Measurements from ENCODE around the gene LPCAT3.

LPCAT3 gene

GRCh38 chr12:6937481-6938352 is 80.6 kb downstream of the LPCAT3 start:
- CTCF ChIA-PET, result interaction anchor here (0.6 to 2.2 kb wide), 7 partner anchors 9 to 342 kb away, joined by 3 to 15 read pairs (median 5); partner anchors contain the start of gene SPSB2
- TF ChIP-seq ELF4 (IDR thresholded peaks at IDR 0.05), result no peak
- TF ChIP-seq FOXM1 (IDR thresholded peaks at IDR 0.05; ENCODE audit: borderline replicate concordance), result no peak
- no peak for TF ChIP-seq SP1 (IDR thresholded peaks at IDR 0.05)
- no peak for TF ChIP-seq BHLHE40 (IDR thresholded peaks at IDR 0.05; ENCODE audit: borderline replicate concordance)
- TF ChIP-seq, protein P1, sequence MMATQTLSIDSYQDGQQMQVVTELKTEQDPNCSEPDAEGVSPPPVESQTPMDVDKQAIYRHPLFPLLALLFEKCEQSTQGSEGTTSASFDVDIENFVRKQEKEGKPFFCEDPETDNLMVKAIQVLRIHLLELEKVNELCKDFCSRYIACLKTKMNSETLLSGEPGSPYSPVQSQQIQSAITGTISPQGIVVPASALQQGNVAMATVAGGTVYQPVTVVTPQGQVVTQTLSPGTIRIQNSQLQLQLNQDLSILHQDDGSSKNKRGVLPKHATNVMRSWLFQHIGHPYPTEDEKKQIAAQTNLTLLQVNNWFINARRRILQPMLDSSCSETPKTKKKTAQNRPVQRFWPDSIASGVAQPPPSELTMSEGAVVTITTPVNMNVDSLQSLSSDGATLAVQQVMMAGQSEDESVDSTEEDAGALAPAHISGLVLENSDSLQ (IDR thresholded peaks at IDR 0.05), result no peak
- TF ChIP-seq ARNT (IDR thresholded peaks at IDR 0.05), result no peak
- TF ChIP-seq FOXA1 (IDR thresholded peaks at IDR 0.05), result no peak
- TF ChIP-seq TARDBP (IDR thresholded peaks at IDR 0.05), result no peak
- TF ChIP-seq ZNF384 (IDR thresholded peaks at IDR 0.05), result no peak
- peak; percentile 53; the same call in 1 of the 2 replicates for TF ChIP-seq CTBP1 (IDR thresholded peaks at IDR 0.05; ENCODE audit: borderline replicate concordance)
- TF ChIP-seq LEF1 (IDR thresholded peaks at IDR 0.05; ENCODE audit: borderline replicate concordance), result 0 out of 2 replicates have a peak, but pooled peaks have one; percentile 35
- no peak for TF ChIP-seq SUZ12 (IDR thresholded peaks at IDR 0.05)
- TF ChIP-seq L3MBTL2 (conservative IDR thresholded peaks at IDR 0.05), result peak; percentile 95
- TF ChIP-seq HDGF (IDR thresholded peaks at IDR 0.05; ENCODE audit: borderline replicate concordance), result no peak
- TF ChIP-seq FOXK2 (IDR thresholded peaks at IDR 0.05), result no peak
- TF ChIP-seq NFRKB (IDR thresholded peaks at IDR 0.05), result no peak
- DNase-seq (ENCODE audit: extremely low spot score), result peak; percentile 84
- POLR2A ChIA-PET, result interaction anchor here (0.9 to 8.1 kb wide), 17 partner anchors 9 to 110 kb away, joined by 3 to 95 read pairs (median 5); partner anchors contain the start of genes ATN1, CDCA3, LPCAT3 and SPSB2

DNA sequence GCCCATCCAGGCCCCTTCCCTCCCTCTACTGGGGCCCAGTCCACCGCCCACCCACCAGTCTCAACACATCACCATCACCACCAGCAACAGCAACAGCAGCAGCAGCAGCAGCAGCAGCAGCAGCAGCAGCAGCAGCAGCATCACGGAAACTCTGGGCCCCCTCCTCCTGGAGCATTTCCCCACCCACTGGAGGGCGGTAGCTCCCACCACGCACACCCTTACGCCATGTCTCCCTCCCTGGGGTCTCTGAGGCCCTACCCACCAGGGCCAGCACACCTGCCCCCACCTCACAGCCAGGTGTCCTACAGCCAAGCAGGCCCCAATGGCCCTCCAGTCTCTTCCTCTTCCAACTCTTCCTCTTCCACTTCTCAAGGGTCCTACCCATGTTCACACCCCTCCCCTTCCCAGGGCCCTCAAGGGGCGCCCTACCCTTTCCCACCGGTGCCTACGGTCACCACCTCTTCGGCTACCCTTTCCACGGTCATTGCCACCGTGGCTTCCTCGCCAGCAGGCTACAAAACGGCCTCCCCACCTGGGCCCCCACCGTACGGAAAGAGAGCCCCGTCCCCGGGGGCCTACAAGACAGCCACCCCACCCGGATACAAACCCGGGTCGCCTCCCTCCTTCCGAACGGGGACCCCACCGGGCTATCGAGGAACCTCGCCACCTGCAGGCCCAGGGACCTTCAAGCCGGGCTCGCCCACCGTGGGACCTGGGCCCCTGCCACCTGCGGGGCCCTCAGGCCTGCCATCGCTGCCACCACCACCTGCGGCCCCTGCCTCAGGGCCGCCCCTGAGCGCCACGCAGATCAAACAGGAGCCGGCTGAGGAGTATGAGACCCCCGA is 81.4 kb downstream of the LPCAT3 start:
- ChIA-PET POLR2A (interaction anchor here (0.9 to 8.1 kb wide), 12 partner anchors 8 to 68 kb away, joined by 3 to 95 read pairs (median 7); partner anchors contain the start of genes ATN1 and SPSB2), CTCF (interaction anchor here (0.9 to 2.2 kb wide), 6 partner anchors 10 to 64 kb away, joined by 3 to 7 read pairs (median 4); partner anchors contain the start of gene SPSB2)
- no peak for TF ChIP-seq ELF4 (IDR thresholded peaks at IDR 0.05)
- no peak for TF ChIP-seq SUZ12 (IDR thresholded peaks at IDR 0.05)
- no peak for TF ChIP-seq BHLHE40 (IDR thresholded peaks at IDR 0.05; ENCODE audit: borderline replicate concordance)
- no peak for TF ChIP-seq TARDBP (IDR thresholded peaks at IDR 0.05)
- TF ChIP-seq CTBP1 (IDR thresholded peaks at IDR 0.05; ENCODE audit: borderline replicate concordance), result no peak
- TF ChIP-seq HDGF (IDR thresholded peaks at IDR 0.05; ENCODE audit: borderline replicate concordance), result no peak
- TF ChIP-seq L3MBTL2 (conservative IDR thresholded peaks at IDR 0.05), result no peak
- TF ChIP-seq LEF1 (IDR thresholded peaks at IDR 0.05; ENCODE audit: borderline replicate concordance), result no peak
- TF ChIP-seq FOXM1 (IDR thresholded peaks at IDR 0.05; ENCODE audit: borderline replicate concordance), result no peak
- TF ChIP-seq FOXK2 (IDR thresholded peaks at IDR 0.05), result no peak
- no peak for TF ChIP-seq ZNF384 (IDR thresholded peaks at IDR 0.05)
- no peak for TF ChIP-seq ARNT (IDR thresholded peaks at IDR 0.05)
- TF ChIP-seq FOXA1 (IDR thresholded peaks at IDR 0.05), result no peak
- DNase-seq (ENCODE audit: extremely low spot score), result no peak

- POLR2A ChIA-PET, result interaction anchor here (0.9 to 8.1 kb wide), 6 partner anchors 7 to 67 kb away, joined by 4 to 95 read pairs (median 12); partner anchors contain the start of genes ATN1, C12orf57 and RNU7-1
- no peak for TF ChIP-seq ARNT (IDR thresholded peaks at IDR 0.05)
- TF ChIP-seq, protein P1 (IDR thresholded peaks at IDR 0.05), result no peak
- TF ChIP-seq ZNF384 (IDR thresholded peaks at IDR 0.05), result no peak
- CTCF ChIA-PET, result interaction anchor here (0.9 to 2.2 kb wide), 5 partner anchors 9 to 63 kb away, joined by 4 to 7 read pairs (median 4); partner anchors contain the start of gene SPSB2
- no peak for DNase-seq (ENCODE audit: extremely low spot score)
Measured at GRCh38 chr12:6936194-6936635, 82.1 kb downstream of the LPCAT3 start.

DNA sequence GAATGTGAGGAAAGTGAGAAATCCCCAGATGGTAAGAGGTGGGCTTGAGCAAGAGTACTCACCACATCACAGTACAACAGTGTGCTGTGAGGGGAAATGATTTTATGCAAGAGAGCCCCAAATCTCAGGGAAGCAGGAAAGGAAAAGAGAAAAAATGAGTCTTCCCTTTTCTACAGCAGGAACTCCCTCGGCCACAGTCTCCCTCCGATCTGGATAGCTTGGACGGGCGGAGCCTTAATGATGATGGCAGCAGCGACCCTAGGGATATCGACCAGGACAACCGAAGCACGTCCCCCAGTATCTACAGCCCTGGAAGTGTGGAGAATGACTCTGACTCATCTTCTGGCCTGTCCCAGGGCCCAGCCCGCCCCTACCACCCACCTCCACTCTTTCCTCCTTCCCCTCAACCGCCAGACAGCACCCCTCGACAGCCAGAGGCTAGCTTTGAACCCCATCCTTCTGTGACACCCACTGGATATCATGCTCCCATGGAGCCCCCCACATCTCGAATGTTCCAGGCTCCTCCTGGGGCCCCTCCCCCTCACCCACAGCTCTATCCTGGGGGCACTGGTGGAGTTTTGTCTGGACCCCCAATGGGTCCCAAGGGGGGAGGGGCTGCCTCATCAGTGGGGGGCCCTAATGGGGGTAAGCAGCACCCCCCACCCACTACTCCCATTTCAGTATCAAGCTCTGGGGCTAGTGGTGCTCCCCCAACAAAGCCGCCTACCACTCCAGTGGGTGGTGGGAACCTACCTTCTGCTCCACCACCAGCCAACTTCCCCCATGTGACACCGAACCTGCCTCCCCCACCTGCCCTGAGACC is 82.7 kb downstream of the LPCAT3 start:
- no peak for DNase-seq (ENCODE audit: extremely low spot score)
- ChIA-PET CTCF (interaction anchor here (0.9 to 2.2 kb wide), 5 partner anchors 9 to 63 kb away, joined by 4 to 7 read pairs (median 4); partner anchors contain the start of gene SPSB2), POLR2A (interaction anchor here (0.7 to 8.1 kb wide), 6 partner anchors 8 to 68 kb away, joined by 3 to 95 read pairs (median 5); partner anchors contain the start of genes C12orf57 and RNU7-1)
- TF ChIP-seq HDGF (IDR thresholded peaks at IDR 0.05; ENCODE audit: borderline replicate concordance) (no peak), ELF4 (IDR thresholded peaks at IDR 0.05) (no peak), ZNF384 (IDR thresholded peaks at IDR 0.05) (no peak), LEF1 (IDR thresholded peaks at IDR 0.05; ENCODE audit: borderline replicate concordance) (no peak), FOXK2 (IDR thresholded peaks at IDR 0.05) (no peak), FOXA1 (IDR thresholded peaks at IDR 0.05) (no peak), FOXM1 (IDR thresholded peaks at IDR 0.05; ENCODE audit: borderline replicate concordance) (no peak), NFRKB (IDR thresholded peaks at IDR 0.05) (no peak), BHLHE40 (IDR thresholded peaks at IDR 0.05; ENCODE audit: borderline replicate concordance) (no peak), SUZ12 (IDR thresholded peaks at IDR 0.05) (no peak), L3MBTL2 (conservative IDR thresholded peaks at IDR 0.05) (no peak)
- TF ChIP-seq, protein P1 (IDR thresholded peaks at IDR 0.05), result no peak
